Dedifferentiated amniotic fluid mesenchymal stem cell (primary cell): ENCODE measurements around the gene LMTK3.

Experiments used
- DNase-seq: peaks from one replicate; pipeline ENCODE4 v3.0.0-alpha.2; 2016; ENCODE audit errors: extremely low spot score

The LMTK3 gene

GRCh38 chr19:48470856-48471255, 40.8 kb downstream of the LMTK3 start:
- DNase-seq: no peak

GRCh38 chr19:48469934-48470680, 41.5 kb downstream of the LMTK3 start:
- no peak for DNase-seq

- peak; percentile 81 for DNase-seq
Measured at GRCh38 chr19:48469289-48469881, 42.2 kb downstream of the LMTK3 start, which contains the start of gene CYTH2. CYTH2 (plus strand) TSS chr19:48469369; CDS start chr19:48469508, 139 bp downstream.

GRCh38 chr19:48468772-48469288, 42.8 kb downstream of the LMTK3 start:
- peak; percentile 100 for DNase-seq

- DNase-seq: no peak
Measured at GRCh38 chr19:48466561-48467325, 44.9 kb downstream of the LMTK3 start.

GRCh38 chr19:48465215-48465614, 46.4 kb downstream of the LMTK3 start:
- DNase-seq: no peak

GRCh38 chr19:48461982-48462655, 49.5 kb downstream of the LMTK3 start:
- no peak for DNase-seq

- no peak for DNase-seq
Measured at GRCh38 chr19:48461651-48461981, 50.0 kb downstream of the LMTK3 start.

- DNase-seq: no peak
Measured at GRCh38 chr19:48458016-48458415, 53.6 kb downstream of the LMTK3 start.

- no peak for DNase-seq
Measured at GRCh38 chr19:48456864-48457263, 54.8 kb downstream of the LMTK3 start.

- no peak for DNase-seq
Measured at GRCh38 chr19:48455908-48456562, 55.6 kb downstream of the LMTK3 start.

GRCh38 chr19:48455171-48455907, 56.3 kb downstream of the LMTK3 start, which contains the start of gene KCNJ14:
KCNJ14 (plus strand) TSS chr19:48455574; CDS start chr19:48461725, 6,151 bp downstream.
- no peak for DNase-seq

- DNase-seq: no peak
Measured at GRCh38 chr19:48454150-48454730, 57.4 kb downstream of the LMTK3 start.

- no peak for DNase-seq
Measured at GRCh38 chr19:48452289-48453190, 59.1 kb downstream of the LMTK3 start.

GRCh38 chr19:48451624-48452023, 60.0 kb downstream of the LMTK3 start:
- no peak for DNase-seq

GRCh38 chr19:48450863-48451262, 60.8 kb downstream of the LMTK3 start:
- DNase-seq: no peak

GRCh38 chr19:48450441-48450840, 61.2 kb downstream of the LMTK3 start:
- no peak for DNase-seq

- no peak for DNase-seq
Measured at GRCh38 chr19:48448563-48448962, 63.1 kb downstream of the LMTK3 start.

GRCh38 chr19:48446579-48446978, 65.1 kb downstream of the LMTK3 start:
- no peak for DNase-seq
